Activated CD4-positive, alpha-beta memory T cell treated with anti-CD3 and anti-CD28 coated beads for 36 hours (primary cell): ENCODE measurements around the gene PPP1R27. TPM values are rescaled to one million over a fixed set of nuclear protein-coding genes. Genes with fewer than 3 reads are reported as not detected.

Experiments used
- CTCF ChIA-PET: fragments of 350-600 bp; sonication (Branson Sonifier 250); formaldehyde crosslinking; loops from one replicate; lab custom pipeline; 2021; ENCODE audit warnings: antibody characterized with exemption, inconsistent platforms; lab: Charles Lee
- POLR2A ChIA-PET: fragments of 350-600 bp; sonication (Branson Sonifier 250); formaldehyde crosslinking; loops from one replicate; lab custom pipeline; 2021; ENCODE audit warnings: antibody characterized with exemption; lab: Charles Lee
- DNase-seq: peaks from one replicate; pipeline ENCODE4 v3.0.0-alpha.2; 2020
- H3K27ac Mint-ChIP-seq: one replicate; pipeline ENCODE4 v1.8.0; 2021; ENCODE audit warnings: mixed read lengths
- H3K27me3 Mint-ChIP-seq: one replicate; pipeline ENCODE4 v1.8.0; 2021; ENCODE audit warnings: mixed read lengths
- H3K36me3 Mint-ChIP-seq: one replicate; pipeline ENCODE4 v1.8.0; 2021; ENCODE audit warnings: mixed read lengths
- H3K4me1 Mint-ChIP-seq: one replicate; pipeline ENCODE4 v1.8.0; 2021; ENCODE audit warnings: low read depth, mixed read lengths
- H3K4me3 Mint-ChIP-seq: one replicate; pipeline ENCODE4 v1.8.0; 2021; ENCODE audit warnings: mild to moderate bottlenecking, mixed read lengths
- H3K9me3 Mint-ChIP-seq: one replicate; pipeline ENCODE4 v1.8.0; 2021; ENCODE audit warnings: mixed read lengths
- intact Hi-C: fragments of 100-400 bp; cut with micrococcal nuclease; formaldehyde crosslinking; loops from one replicate; pipeline ENCODE4 v1.15.1; 2023
- total RNA-seq, 2 experiments: library from RNA; stranded (reverse); gene quantifications; one replicate each; pipeline ENCODE4 v1.2.3, GENCODE V29; 2021

The PPP1R27 gene
- total RNA-seq, 2 experiments from 2014 or later = not detected

GRCh38 chr17:81812571-81813370, 22.1 kb downstream of the PPP1R27 start:
- Mint-ChIP-seq H3K9me3 (no peaks in the 10 kb centered on the region), H3K4me1 (no peaks in the 10 kb centered on the region), H3K27ac (no peak overlapping the region), H3K4me3 (no peak overlapping the region), H3K27me3 (peaks cover 7% of the 10 kb centered on the region), H3K36me3 (no peaks in the 10 kb centered on the region)
- CTCF ChIA-PET = no interaction called here
- no peak for DNase-seq
- POLR2A ChIA-PET = no interaction called here
- intact Hi-C loops = no loop called here

- ChIA-PET CTCF (no interaction called here), POLR2A (no interaction called here)
- Mint-ChIP-seq H3K36me3 (no peaks in the 10 kb centered on the region), H3K27ac (no peak overlapping the region), H3K4me1 (no peaks in the 10 kb centered on the region), H3K4me3 (no peak overlapping the region), H3K9me3 (no peaks in the 10 kb centered on the region), H3K27me3 (peaks cover 9% of the 10 kb centered on the region)
- no peak for DNase-seq
- intact Hi-C loops = no loop called here
Observed at GRCh38 chr17:81811705-81812570, 22.9 kb downstream of the PPP1R27 start.

- H3K9me3 Mint-ChIP-seq = no peaks in the 10 kb centered on the region
- CTCF ChIA-PET = no interaction called here
- no peak for DNase-seq
- H3K36me3 Mint-ChIP-seq = no peaks in the 10 kb centered on the region
- H3K27ac Mint-ChIP-seq = no peak overlapping the region
- no peaks in the 10 kb centered on the region for H3K4me1 Mint-ChIP-seq
- intact Hi-C loops = no loop called here
- POLR2A ChIA-PET = no interaction called here
- no peak overlapping the region for H3K4me3 Mint-ChIP-seq
- peaks cover 9% of the 10 kb centered on the region for H3K27me3 Mint-ChIP-seq
Observed at GRCh38 chr17:81810892-81811704, 23.8 kb downstream of the PPP1R27 start.

GRCh38 chr17:81810476-81810875, 24.4 kb downstream of the PPP1R27 start:
- Mint-ChIP-seq H3K27me3 (peaks cover 9% of the 10 kb centered on the region), H3K9me3 (no peaks in the 10 kb centered on the region), H3K4me1 (no peaks in the 10 kb centered on the region), H3K4me3 (no peak overlapping the region), H3K36me3 (no peaks in the 10 kb centered on the region), H3K27ac (no peak overlapping the region)
- DNase-seq = no peak
- ChIA-PET CTCF (no interaction called here), POLR2A (no interaction called here)
- intact Hi-C loops = no loop called here

- Mint-ChIP-seq H3K27me3 (peaks cover 11% of the 10 kb centered on the region), H3K27ac (no peak overlapping the region), H3K4me3 (no peak overlapping the region), H3K4me1 (no peaks in the 10 kb centered on the region), H3K9me3 (no peaks in the 10 kb centered on the region), H3K36me3 (no peaks in the 10 kb centered on the region)
- intact Hi-C loops = no loop called here
- no peak for DNase-seq
- ChIA-PET CTCF (no interaction called here), POLR2A (no interaction called here)
Observed at GRCh38 chr17:81809556-81809998, 25.3 kb downstream of the PPP1R27 start.

GRCh38 chr17:81808778-81809555, 25.9 kb downstream of the PPP1R27 start:
- no peak overlapping the region for H3K27ac Mint-ChIP-seq
- intact Hi-C loops = no loop called here
- H3K9me3 Mint-ChIP-seq = no peaks in the 10 kb centered on the region
- DNase-seq = no peak
- H3K4me1 Mint-ChIP-seq = no peaks in the 10 kb centered on the region
- CTCF ChIA-PET = interaction anchor here (0.6 kb wide), 1 partner anchor 13 kb away, joined by 3 read pairs; no protein-coding TSS in a partner anchor
- H3K27me3 Mint-ChIP-seq = peaks cover 11% of the 10 kb centered on the region
- H3K36me3 Mint-ChIP-seq = no peaks in the 10 kb centered on the region
- POLR2A ChIA-PET = no interaction called here
- H3K4me3 Mint-ChIP-seq = no peak overlapping the region

- no peak overlapping the region for H3K4me3 Mint-ChIP-seq
- no peaks in the 10 kb centered on the region for H3K9me3 Mint-ChIP-seq
- intact Hi-C loops = no loop called here
- POLR2A ChIA-PET = no interaction called here
- no peaks in the 10 kb centered on the region for H3K36me3 Mint-ChIP-seq
- H3K27ac Mint-ChIP-seq = no peak overlapping the region
- no peak for DNase-seq
- CTCF ChIA-PET = no interaction called here
- no peaks in the 10 kb centered on the region for H3K4me1 Mint-ChIP-seq
- H3K27me3 Mint-ChIP-seq = peaks cover 17% of the 10 kb centered on the region
Observed at GRCh38 chr17:81807839-81808238, 27.0 kb downstream of the PPP1R27 start.

GRCh38 chr17:81807210-81807719, 27.6 kb downstream of the PPP1R27 start:
- CTCF ChIA-PET = no interaction called here
- H3K4me1 Mint-ChIP-seq = no peaks in the 10 kb centered on the region
- POLR2A ChIA-PET = no interaction called here

GRCh38 chr17:81806461-81807209, 28.2 kb downstream of the PPP1R27 start:
- H3K27me3 Mint-ChIP-seq = peaks cover 30% of the 10 kb centered on the region
- intact Hi-C loops = no loop called here
- H3K4me1 Mint-ChIP-seq = no peaks in the 10 kb centered on the region
- no peaks in the 10 kb centered on the region for H3K36me3 Mint-ChIP-seq
- H3K9me3 Mint-ChIP-seq = no peaks in the 10 kb centered on the region
- no peak overlapping the region for H3K4me3 Mint-ChIP-seq
- POLR2A ChIA-PET = no interaction called here
- CTCF ChIA-PET = interaction anchor here (0.9 kb wide), 1 partner anchor 73 kb away, joined by 3 read pairs; no protein-coding TSS in a partner anchor
- DNase-seq = no peak
- no peak overlapping the region for H3K27ac Mint-ChIP-seq

More at GRCh38 chr17:81807210-81807719, 27.6 kb downstream of the PPP1R27 start:
- Mint-ChIP-seq H3K27me3 (peaks cover 23% of the 10 kb centered on the region), H3K27ac (no peak overlapping the region), H3K4me3 (no peak overlapping the region), H3K36me3 (no peaks in the 10 kb centered on the region), H3K9me3 (no peaks in the 10 kb centered on the region)
- intact Hi-C loops = no loop called here
- DNase-seq = no peak

- H3K9me3 Mint-ChIP-seq = no peaks in the 10 kb centered on the region
- H3K4me3 Mint-ChIP-seq = no peak overlapping the region
- H3K27ac Mint-ChIP-seq = no peak overlapping the region
- DNase-seq = no peak
- peaks cover 32% of the 10 kb centered on the region for H3K27me3 Mint-ChIP-seq
- intact Hi-C loops = no loop called here
- no peaks in the 10 kb centered on the region for H3K36me3 Mint-ChIP-seq
- ChIA-PET POLR2A (no interaction called here), CTCF (interaction anchor here (0.9 kb wide), 1 partner anchor 73 kb away, joined by 3 read pairs; no protein-coding TSS in a partner anchor)
- H3K4me1 Mint-ChIP-seq = no peaks in the 10 kb centered on the region
Observed at GRCh38 chr17:81805707-81806460, 29.0 kb downstream of the PPP1R27 start.
